GM06990 (cell line): ENCODE results near the gene ARSD.
"Not testable (repeated sequence)": the region's sequence is repeated elsewhere in the genome, so short reads cannot be mapped to it uniquely, and the experiment has no call there.

Experiments used
- DNase-seq: peaks from one replicate; pipeline ENCODE4 v3.0.0-alpha.2; 2011; ENCODE audit not compliant: insufficient read length; ENCODE audit errors: extremely low read depth
- H3K27me3 ChIP-seq: replicated peaks from 2 replicates; pipeline ENCODE4 v1.6.0; 2011; ENCODE audit warnings: low read length; ENCODE audit not compliant: control insufficient read depth, insufficient read depth
- H3K36me3 ChIP-seq: 2 replicates; pipeline ENCODE4 v1.5.1; 2011; ENCODE audit warnings: low read length; ENCODE audit not compliant: control insufficient read depth, insufficient read depth
- H3K4me3 ChIP-seq: replicated peaks from 2 replicates; pipeline ENCODE4 v1.5.1; 2011; ENCODE audit warnings: low read depth, mild to moderate bottlenecking, control low read depth, low read length
- TF ChIP-seq, protein P1 (sequence below): IDR thresholded peaks from 2 replicates; pipeline ENCODE4 v1.5.1; 2011; ENCODE audit warnings: low read length, control low read depth, mild to moderate bottlenecking, inconsistent platforms; ENCODE audit not compliant: insufficient read depth, poor library complexity, severe bottlenecking

Gene ARSD

GRCh38 chrX:2960861-2961515 lies 31.8 kb upstream of the ARSD start:
- TF ChIP-seq, protein P1, sequence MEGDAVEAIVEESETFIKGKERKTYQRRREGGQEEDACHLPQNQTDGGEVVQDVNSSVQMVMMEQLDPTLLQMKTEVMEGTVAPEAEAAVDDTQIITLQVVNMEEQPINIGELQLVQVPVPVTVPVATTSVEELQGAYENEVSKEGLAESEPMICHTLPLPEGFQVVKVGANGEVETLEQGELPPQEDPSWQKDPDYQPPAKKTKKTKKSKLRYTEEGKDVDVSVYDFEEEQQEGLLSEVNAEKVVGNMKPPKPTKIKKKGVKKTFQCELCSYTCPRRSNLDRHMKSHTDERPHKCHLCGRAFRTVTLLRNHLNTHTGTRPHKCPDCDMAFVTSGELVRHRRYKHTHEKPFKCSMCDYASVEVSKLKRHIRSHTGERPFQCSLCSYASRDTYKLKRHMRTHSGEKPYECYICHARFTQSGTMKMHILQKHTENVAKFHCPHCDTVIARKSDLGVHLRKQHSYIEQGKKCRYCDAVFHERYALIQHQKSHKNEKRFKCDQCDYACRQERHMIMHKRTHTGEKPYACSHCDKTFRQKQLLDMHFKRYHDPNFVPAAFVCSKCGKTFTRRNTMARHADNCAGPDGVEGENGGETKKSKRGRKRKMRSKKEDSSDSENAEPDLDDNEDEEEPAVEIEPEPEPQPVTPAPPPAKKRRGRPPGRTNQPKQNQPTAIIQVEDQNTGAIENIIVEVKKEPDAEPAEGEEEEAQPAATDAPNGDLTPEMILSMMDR = no peak
- Histone ChIP-seq H3K4me3 (no peak overlapping the region), H3K36me3 (no peaks in the 10 kb centered on the region), H3K27me3 (no peaks in the 10 kb centered on the region)
- DNase-seq = no peak

- DNase-seq = no peak
- Histone ChIP-seq H3K27me3 (no peaks in the 10 kb centered on the region), H3K36me3 (no peaks in the 10 kb centered on the region), H3K4me3 (no peak overlapping the region)
- TF ChIP-seq, protein P1 = no peak
Measured at GRCh38 chrX:2958199-2958598, 29.1 kb upstream of the ARSD start.

- Histone ChIP-seq H3K27me3 (no peaks in the 10 kb centered on the region), H3K36me3 (no peaks in the 10 kb centered on the region), H3K4me3 (no peak overlapping the region)
- TF ChIP-seq, protein P1 = no peak
- no peak for DNase-seq
Measured at GRCh38 chrX:2955838-2956237, 26.7 kb upstream of the ARSD start.

- Histone ChIP-seq H3K4me3 (no peak overlapping the region), H3K27me3 (no peaks in the 10 kb centered on the region), H3K36me3 (no peaks in the 10 kb centered on the region)
- TF ChIP-seq, protein P1 = no peak
- no peak for DNase-seq
Measured at GRCh38 chrX:2955281-2955680, 26.1 kb upstream of the ARSD start.

DNA sequence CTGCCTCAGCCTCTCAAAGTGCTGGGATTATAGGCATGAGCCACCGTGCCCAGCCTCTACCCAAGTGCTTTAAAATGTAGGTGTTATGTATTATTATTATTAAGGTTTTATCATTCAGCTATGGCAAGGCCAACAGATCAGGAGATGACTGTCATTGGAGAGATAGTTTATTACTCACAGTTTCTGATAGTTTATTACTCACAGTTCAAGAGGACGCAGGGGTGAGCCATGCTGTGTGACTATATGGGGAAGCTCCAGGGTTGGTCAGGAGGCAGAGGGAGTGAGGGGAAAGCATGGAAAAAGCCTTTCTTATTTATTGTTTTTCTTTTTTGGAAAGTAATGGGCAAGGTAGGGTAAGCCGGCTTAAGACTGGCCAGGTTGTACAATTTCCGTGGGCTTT lies 25.4 kb upstream of the ARSD start:
- Histone ChIP-seq H3K4me3 (no peak overlapping the region), H3K27me3 (no peaks in the 10 kb centered on the region), H3K36me3 (no peaks in the 10 kb centered on the region)
- no peak for DNase-seq
- TF ChIP-seq, protein P1 = no peak

DNA sequence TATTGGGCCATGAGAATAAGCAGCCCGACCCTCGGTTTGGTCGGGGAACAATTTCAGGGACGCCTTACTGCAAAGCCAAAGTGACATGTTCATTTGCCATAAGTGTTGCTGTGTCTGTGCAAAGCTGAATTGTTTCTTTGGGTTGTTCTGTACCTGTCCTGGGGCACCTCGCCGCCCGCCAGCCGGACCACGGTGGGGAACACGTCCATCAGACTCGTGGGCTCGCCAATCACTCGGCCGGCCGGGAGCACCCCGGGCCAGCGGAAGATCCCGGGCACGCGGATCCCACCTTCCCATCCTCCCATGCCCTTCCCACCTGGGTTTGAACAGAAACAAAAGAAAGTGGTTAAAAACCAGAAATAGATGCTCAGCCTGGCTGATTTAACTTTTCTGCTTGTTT lies 8.8 kb upstream of the ARSD start:
- not testable (repeated sequence) for H3K36me3 ChIP-seq, DNase-seq, H3K4me3 ChIP-seq, H3K27me3 ChIP-seq
